ENCODE data around the gene PRKCB. TPM values are rescaled to one million over a fixed set of nuclear protein-coding genes. Genes with fewer than 3 reads are reported as not detected.
"Not testable (repeated sequence)": the region's sequence is repeated elsewhere in the genome, so short reads cannot be mapped to it uniquely, and the experiment has no call there.

PRKCB gene
- total RNA-seq, 4 donors from 2014 or later: 2.0 to 8.6 (median 4.0) TPM

DNA sequence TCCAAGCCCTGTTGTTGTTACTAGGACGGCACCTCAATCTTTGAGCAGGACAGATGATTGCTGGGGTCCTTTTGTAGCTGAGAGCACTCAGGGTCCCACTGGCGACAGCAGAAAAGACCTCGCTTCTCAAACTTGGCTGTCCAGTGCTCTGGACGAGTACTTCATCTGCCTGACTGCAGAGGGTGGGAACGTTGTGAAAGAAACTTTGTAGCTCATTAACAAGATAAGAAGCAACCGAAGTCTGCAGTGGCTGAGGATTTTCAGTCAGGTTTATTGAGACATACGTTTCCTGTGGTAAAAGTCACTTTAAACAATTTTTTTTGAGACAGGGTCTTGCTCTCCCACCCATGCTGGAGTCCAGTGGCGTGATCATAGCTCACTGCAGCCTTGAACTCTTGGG is 191.7 kb downstream of the PRKCB start:
- TF ChIP-seq, protein P1, sequence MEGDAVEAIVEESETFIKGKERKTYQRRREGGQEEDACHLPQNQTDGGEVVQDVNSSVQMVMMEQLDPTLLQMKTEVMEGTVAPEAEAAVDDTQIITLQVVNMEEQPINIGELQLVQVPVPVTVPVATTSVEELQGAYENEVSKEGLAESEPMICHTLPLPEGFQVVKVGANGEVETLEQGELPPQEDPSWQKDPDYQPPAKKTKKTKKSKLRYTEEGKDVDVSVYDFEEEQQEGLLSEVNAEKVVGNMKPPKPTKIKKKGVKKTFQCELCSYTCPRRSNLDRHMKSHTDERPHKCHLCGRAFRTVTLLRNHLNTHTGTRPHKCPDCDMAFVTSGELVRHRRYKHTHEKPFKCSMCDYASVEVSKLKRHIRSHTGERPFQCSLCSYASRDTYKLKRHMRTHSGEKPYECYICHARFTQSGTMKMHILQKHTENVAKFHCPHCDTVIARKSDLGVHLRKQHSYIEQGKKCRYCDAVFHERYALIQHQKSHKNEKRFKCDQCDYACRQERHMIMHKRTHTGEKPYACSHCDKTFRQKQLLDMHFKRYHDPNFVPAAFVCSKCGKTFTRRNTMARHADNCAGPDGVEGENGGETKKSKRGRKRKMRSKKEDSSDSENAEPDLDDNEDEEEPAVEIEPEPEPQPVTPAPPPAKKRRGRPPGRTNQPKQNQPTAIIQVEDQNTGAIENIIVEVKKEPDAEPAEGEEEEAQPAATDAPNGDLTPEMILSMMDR (IDR thresholded peaks at IDR 0.05): no peak
- intact Hi-C loops (cut with DNase I): no loop called here
- Histone ChIP-seq H3K27me3 (no peaks in the 10 kb centered on the region), H3K27ac (no peak overlapping the region), H3K36me3 (no peaks in the 10 kb centered on the region), H3K4me1 (no peaks in the 10 kb centered on the region), H3K9me3 (no peaks in the 10 kb centered on the region), H3K4me3 (replicated peaks in 1 of 3) (no peak overlapping the region)
- 66 to 68% methylated on average over 7 to 8 of the region's 8 CpGs for WGBS, 2 donors
- DNase-seq: no peak

GRCh38 chr16:24029841-24030240 is 194.1 kb downstream of the PRKCB start:
- not testable (repeated sequence) for H3K4me1 ChIP-seq; H3K27ac ChIP-seq; H3K4me3 ChIP-seq (replicated peaks in 1 of 3); H3K9me3 ChIP-seq; H3K27me3 ChIP-seq; DNase-seq; H3K36me3 ChIP-seq
- intact Hi-C loops (cut with DNase I): loop anchor here (10.0 kb wide), 1 partner anchor 225 kb away; no protein-coding TSS in a partner anchor
- WGBS, 2 donors: 88 to 90% methylated on average over 1 of the region's 1 CpG

DNA sequence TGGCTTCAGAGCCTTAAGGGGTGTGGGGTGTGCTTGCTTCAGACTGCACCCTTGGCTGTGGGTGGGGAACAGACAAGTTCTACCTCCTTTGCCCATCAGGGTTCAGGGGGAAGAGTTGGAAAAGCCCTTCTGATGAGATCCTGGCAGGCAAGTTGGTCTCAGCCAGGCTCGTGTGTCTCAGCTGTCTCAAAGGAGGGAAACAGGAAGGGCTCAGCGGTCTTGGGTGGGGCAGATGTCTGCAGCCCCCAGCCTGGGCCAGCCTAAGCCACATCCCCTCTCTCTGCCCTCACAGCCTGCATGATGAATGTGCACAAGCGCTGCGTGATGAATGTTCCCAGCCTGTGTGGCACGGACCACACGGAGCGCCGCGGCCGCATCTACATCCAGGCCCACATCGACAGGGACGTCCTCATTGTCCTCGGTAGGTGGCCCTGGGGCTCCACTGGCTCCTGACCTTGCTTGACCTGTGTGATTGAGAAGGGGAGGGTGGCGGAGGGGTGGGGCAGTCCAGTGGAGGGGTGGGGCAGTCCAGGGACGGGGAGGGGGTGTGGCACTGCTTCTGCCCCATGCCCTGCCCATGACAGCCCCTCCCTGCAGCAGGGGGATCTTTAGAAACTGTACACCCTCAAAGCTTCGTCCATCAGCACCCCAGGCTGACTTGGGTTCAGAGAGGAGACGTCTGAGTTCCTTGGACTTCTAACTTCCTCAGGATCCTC is 199.5 kb downstream of the PRKCB start:
- TF ChIP-seq, protein P1 (IDR thresholded peaks at IDR 0.05): no peak
- TF ChIP-seq POLR2A (IDR thresholded peaks at IDR 0.05): no peak
- no peak for DNase-seq
- no peaks in the 10 kb centered on the region for H3K4me1 ChIP-seq
- no peak overlapping the region for H3K27ac ChIP-seq
- H3K4me3 ChIP-seq (replicated peaks in 1 of 3): no peak overlapping the region
- no peaks in the 10 kb centered on the region for H3K27me3 ChIP-seq
- intact Hi-C loops (cut with DNase I): loop anchor here (10.0 kb wide), 1 partner anchor 230 kb away; no protein-coding TSS in a partner anchor
- no peaks in the 10 kb centered on the region for H3K9me3 ChIP-seq
- 33 to 58% methylated on average over 10 to 17 of the region's 17 CpGs for WGBS, 2 donors
- no peaks in the 10 kb centered on the region for H3K36me3 ChIP-seq

- 40 to 71% methylated on average over 1 of the region's 1 CpG for WGBS, 2 donors
Observed at GRCh38 chr16:24036038-24036543, 200.3 kb downstream of the PRKCB start.

GRCh38 chr16:24036614-24037013 is 200.8 kb downstream of the PRKCB start:
- intact Hi-C loops (cut with DNase I): loop anchor here (10.0 kb wide), 1 partner anchor 232 kb away; no protein-coding TSS in a partner anchor
- Histone ChIP-seq H3K27me3 (no peaks in the 10 kb centered on the region), H3K36me3 (no peaks in the 10 kb centered on the region), H3K27ac (no peak overlapping the region), H3K4me1 (no peaks in the 10 kb centered on the region), H3K9me3 (no peaks in the 10 kb centered on the region), H3K4me3 (replicated peaks in 1 of 3) (no peak overlapping the region)
- TF ChIP-seq, protein P1 (IDR thresholded peaks at IDR 0.05): peak in 4 of 6 experiments; percentile 42 to 50 (median 47)
- TF ChIP-seq POLR2A (IDR thresholded peaks at IDR 0.05): no peak
- 5 to 19% methylated on average over 8 of the region's 8 CpGs for WGBS, 2 donors
- peak in 1 of 2 donors; percentile 2 for DNase-seq

More at GRCh38 chr16:24036038-24036543, 200.3 kb downstream of the PRKCB start:
- no peaks in the 10 kb centered on the region for H3K27me3 ChIP-seq
- intact Hi-C loops (cut with DNase I): loop anchor here (10.0 kb wide), 1 partner anchor 231 kb away; no protein-coding TSS in a partner anchor
- no peaks in the 10 kb centered on the region for H3K36me3 ChIP-seq
- H3K27ac ChIP-seq: no peak overlapping the region
- TF ChIP-seq, protein P1 (IDR thresholded peaks at IDR 0.05): no peak
- TF ChIP-seq POLR2A (IDR thresholded peaks at IDR 0.05): no peak
- no peak for DNase-seq
- H3K9me3 ChIP-seq: no peaks in the 10 kb centered on the region
- H3K4me3 ChIP-seq (replicated peaks in 1 of 3): no peak overlapping the region
- no peaks in the 10 kb centered on the region for H3K4me1 ChIP-seq

Data from thyroid gland (tissue), 4 donors.